ENCODE measurements around the gene RBMS1.

The RBMS1 gene

GRCh38 chr2:160261732-160262131 is 231.9 kb downstream of the RBMS1 start:
- Mint-ChIP-seq H3K36me3 (ENCODE audit: low read depth) (no peaks in the 10 kb centered on the region), H3K27me3 (peaks cover 6% of the 10 kb centered on the region), H3K4me3 (no peak overlapping the region), H3K27ac (no peak overlapping the region), H3K9me3 (peaks cover 7% of the 10 kb centered on the region), H3K4me1 (ENCODE audit: low read depth) (peaks cover 27% of the 10 kb centered on the region)

DNA sequence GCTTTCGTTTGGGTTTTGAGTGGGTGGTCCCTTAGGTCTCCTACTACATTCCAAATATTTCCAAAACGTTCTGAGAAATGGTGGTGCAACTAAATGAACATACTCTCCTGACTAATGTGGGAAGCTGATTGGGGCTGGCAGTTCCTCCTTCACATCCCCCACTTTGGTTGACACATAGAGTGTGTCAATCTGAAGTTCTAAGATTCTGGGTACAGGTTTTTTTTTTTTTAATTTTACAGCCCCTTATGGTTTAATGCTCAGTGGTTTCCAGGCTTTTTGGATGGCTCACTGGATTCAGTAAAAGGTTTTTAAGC is 235.2 kb downstream of the RBMS1 start:
- no peaks in the 10 kb centered on the region for H3K36me3 Mint-ChIP-seq (ENCODE audit: low read depth)
- H3K4me3 Mint-ChIP-seq, result no peak overlapping the region
- H3K9me3 Mint-ChIP-seq, result peaks cover 7% of the 10 kb centered on the region
- peaks cover 9% of the 10 kb centered on the region for H3K27me3 Mint-ChIP-seq
- H3K27ac Mint-ChIP-seq, result no peak overlapping the region
- H3K4me1 Mint-ChIP-seq (ENCODE audit: low read depth), result no peaks in the 10 kb centered on the region

DNA sequence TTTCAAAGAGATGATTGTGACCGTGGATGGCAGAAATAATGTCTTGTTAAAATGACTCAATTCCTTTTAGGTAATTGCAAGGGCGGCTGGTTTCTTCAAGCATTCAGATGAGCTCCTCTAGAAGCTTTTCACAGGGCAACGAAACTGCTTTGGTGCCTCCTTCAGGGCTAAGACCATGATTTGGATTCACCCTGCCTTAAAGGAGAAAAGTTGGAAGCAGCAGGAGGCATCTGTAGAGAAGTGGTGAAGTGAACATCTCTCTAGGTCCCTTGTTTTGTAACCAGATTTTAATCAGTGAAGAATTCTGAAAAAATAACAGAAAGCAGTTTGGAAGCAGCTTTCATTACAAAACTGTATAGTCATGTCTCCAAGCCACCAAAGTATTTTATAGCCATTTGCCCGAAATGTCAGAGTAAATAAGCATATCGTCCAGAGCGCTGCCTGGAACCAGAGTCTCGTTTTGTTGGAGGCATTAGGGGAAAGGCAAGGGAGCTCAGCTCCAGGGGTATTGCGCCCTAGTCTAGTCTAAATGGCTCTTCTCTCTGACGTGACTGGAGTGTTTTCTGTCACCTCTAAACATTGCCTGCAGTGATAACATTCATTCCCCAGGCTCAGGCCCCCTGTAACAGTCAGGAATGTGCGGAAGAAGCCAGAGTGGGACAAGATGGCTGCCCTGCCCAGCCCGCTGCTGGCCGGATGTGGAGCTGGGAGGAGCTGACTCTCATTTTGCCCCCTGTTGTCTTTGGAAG is 235.7 kb downstream of the RBMS1 start:
- Mint-ChIP-seq H3K4me1 (ENCODE audit: low read depth) (no peaks in the 10 kb centered on the region), H3K9me3 (peaks cover 7% of the 10 kb centered on the region), H3K27ac (no peak overlapping the region), H3K27me3 (peaks cover 7% of the 10 kb centered on the region), H3K4me3 (no peak overlapping the region), H3K36me3 (ENCODE audit: low read depth) (no peaks in the 10 kb centered on the region)

DNA sequence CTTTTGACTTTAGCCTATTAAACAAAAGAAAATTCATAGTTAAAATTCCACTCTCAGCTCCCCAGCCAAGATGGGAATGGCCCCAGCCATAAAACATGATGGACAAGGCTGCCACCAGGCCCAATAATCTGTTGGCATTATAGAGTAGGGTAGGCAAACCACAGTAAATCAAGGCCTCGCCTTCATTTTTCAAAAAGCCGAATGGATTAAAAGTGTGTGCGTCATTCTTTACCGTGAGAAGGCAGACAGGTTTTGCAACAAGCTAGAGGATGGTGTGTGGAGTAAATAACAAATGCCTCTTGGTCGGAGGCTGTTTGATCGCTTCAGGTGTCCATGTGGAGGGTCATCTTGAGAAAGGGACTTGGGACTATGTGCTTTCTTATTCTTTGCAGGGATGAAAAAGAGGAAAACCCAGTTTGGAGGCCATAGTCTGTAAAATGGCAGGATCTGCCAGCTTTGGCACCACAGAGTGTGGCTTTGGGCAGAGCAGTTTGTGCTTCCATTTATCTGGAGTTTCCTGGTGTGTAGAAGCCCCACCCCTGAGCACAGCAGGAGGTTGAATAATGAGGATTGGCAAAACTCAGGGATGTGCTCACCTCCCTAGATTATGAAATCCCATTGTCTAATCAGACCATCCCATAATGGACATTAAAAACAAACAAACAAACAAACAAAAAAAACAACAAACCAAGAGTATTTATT is 236.4 kb downstream of the RBMS1 start:
- Mint-ChIP-seq H3K36me3 (ENCODE audit: low read depth) (no peaks in the 10 kb centered on the region), H3K27me3 (peaks cover 10% of the 10 kb centered on the region), H3K27ac (no peak overlapping the region), H3K4me1 (ENCODE audit: low read depth) (no peaks in the 10 kb centered on the region), H3K9me3 (peaks cover 7% of the 10 kb centered on the region), H3K4me3 (no peak overlapping the region)

GRCh38 chr2:160256507-160256906 is 237.1 kb downstream of the RBMS1 start:
- H3K4me1 Mint-ChIP-seq (ENCODE audit: low read depth), result no peaks in the 10 kb centered on the region

DNA sequence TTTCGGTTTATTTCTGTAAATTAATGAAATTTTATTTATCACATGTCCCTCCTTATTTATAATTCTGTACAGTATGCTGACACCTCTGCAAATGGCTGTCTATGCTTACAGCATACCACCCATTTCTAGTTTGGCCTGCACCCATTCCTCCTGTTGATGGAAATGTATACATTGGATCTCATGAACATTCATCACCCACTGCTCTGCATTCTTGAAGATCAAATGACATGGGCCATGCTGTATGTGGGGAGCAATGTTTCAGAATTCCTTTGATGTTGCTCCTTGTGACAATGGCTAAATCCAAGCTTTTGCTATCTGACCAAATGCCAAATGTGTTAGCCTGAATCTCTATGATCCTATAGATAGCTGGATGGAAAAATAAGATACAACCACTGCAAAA is 238.2 kb downstream of the RBMS1 start:
- Mint-ChIP-seq H3K4me1 (ENCODE audit: low read depth) (no peaks in the 10 kb centered on the region), H3K9me3 (peaks cover 7% of the 10 kb centered on the region), H3K36me3 (ENCODE audit: low read depth) (no peaks in the 10 kb centered on the region), H3K4me3 (no peak overlapping the region), H3K27ac (no peak overlapping the region), H3K27me3 (peaks cover 13% of the 10 kb centered on the region)

More at GRCh38 chr2:160256507-160256906, 237.1 kb downstream of the RBMS1 start:
- Mint-ChIP-seq H3K36me3 (ENCODE audit: low read depth) (no peaks in the 10 kb centered on the region), H3K27ac (no peak overlapping the region), H3K9me3 (peaks cover 7% of the 10 kb centered on the region), H3K27me3 (peaks cover 13% of the 10 kb centered on the region), H3K4me3 (no peak overlapping the region)

DNA sequence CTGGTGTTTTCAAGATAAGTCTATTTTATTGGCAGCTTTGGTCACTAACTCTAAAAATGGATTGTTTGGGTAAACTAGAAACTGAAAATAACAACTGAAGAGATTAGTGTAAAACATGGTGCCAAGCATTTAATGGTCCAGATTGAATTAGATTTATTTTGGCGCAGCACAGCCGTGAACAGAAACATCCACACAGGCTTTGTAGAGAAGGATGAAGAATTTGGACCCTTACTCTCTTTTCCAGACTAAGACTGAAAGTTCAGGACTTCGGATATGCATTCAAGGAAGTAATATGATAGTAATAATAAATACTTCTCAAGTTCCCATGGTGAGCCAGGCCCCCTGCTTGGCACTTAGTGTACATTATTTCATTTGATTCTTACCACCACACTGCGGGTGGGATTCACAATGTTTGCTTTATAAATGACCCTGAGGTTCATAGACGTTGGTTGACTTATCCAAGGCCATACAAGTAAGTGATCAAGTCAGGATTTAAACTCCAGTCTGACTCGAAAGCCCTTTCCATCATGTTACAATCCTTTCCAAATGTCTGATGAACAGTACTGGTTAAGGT is 239.3 kb downstream of the RBMS1 start:
- Mint-ChIP-seq H3K27me3 (peaks cover 11% of the 10 kb centered on the region), H3K27ac (no peak overlapping the region), H3K9me3 (peaks cover under 1% of the 10 kb centered on the region), H3K4me1 (ENCODE audit: low read depth) (no peaks in the 10 kb centered on the region), H3K4me3 (no peak overlapping the region), H3K36me3 (ENCODE audit: low read depth) (no peaks in the 10 kb centered on the region)

GRCh38 chr2:160253440-160254188 is 240.0 kb downstream of the RBMS1 start:
- no peaks in the 10 kb centered on the region for H3K4me1 Mint-ChIP-seq (ENCODE audit: low read depth)
- no peak overlapping the region for H3K27ac Mint-ChIP-seq
- no peaks in the 10 kb centered on the region for H3K9me3 Mint-ChIP-seq
- no peak overlapping the region for H3K4me3 Mint-ChIP-seq
- peaks cover 10% of the 10 kb centered on the region for H3K27me3 Mint-ChIP-seq
- H3K36me3 Mint-ChIP-seq (ENCODE audit: low read depth), result no peaks in the 10 kb centered on the region

DNA sequence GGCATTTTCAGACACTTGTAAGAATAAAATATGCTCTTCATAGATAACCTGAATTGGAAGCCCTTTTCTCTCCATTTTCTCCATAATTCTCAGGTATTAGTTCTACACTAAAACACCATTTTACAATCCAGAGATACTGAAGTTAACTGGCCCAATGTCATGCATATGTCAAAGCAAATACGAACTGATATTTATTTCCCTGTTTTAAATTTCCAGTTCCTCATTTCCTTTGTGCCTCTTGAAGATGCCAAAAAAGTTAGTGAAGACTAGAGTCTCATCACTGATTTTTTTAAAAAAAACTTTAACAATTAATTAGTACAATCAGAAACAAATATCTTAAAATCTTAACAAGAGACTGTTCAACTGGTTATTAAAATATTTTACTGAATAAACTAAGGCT is 240.7 kb downstream of the RBMS1 start:
- H3K4me1 Mint-ChIP-seq (ENCODE audit: low read depth), result no peaks in the 10 kb centered on the region
- no peaks in the 10 kb centered on the region for H3K9me3 Mint-ChIP-seq
- no peak overlapping the region for H3K27ac Mint-ChIP-seq
- H3K36me3 Mint-ChIP-seq (ENCODE audit: low read depth), result no peaks in the 10 kb centered on the region
- peaks cover 10% of the 10 kb centered on the region for H3K27me3 Mint-ChIP-seq
- H3K4me3 Mint-ChIP-seq, result no peak overlapping the region

DNA sequence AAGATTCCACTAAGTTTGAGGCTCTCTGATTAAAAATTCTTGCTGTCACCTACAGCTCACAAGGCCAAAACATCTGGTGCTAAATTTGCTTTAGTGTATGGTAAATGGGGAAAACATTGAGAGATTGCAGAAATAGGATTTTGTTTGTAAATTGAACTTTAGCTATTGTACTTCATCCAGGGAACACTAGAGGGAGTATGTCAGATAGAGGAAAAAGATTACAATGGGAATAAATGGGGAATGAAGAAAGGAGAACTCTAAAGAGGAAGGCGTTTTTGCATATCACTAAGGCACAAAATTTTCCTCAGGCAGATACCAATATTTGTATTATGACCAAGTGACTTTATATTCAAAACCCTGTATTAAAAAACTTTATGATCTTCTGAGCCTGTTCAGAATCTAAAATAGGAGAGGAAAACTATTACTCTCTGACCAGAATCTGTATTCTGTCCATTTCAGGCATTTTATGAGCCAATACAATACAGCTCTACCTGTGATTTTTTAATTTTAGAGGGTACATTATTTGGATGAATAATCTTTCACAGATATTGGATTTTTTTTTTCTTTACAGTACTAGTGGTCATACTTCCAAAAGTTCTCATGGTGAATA is 241.2 kb downstream of the RBMS1 start:
- Mint-ChIP-seq H3K4me1 (ENCODE audit: low read depth) (no peaks in the 10 kb centered on the region), H3K36me3 (ENCODE audit: low read depth) (no peaks in the 10 kb centered on the region), H3K27ac (no peak overlapping the region), H3K4me3 (no peak overlapping the region), H3K9me3 (no peaks in the 10 kb centered on the region), H3K27me3 (peaks cover 10% of the 10 kb centered on the region)

GRCh38 chr2:160251569-160251968 is 242.0 kb downstream of the RBMS1 start:
- Mint-ChIP-seq H3K4me3 (no peak overlapping the region), H3K36me3 (ENCODE audit: low read depth) (no peaks in the 10 kb centered on the region), H3K9me3 (no peaks in the 10 kb centered on the region), H3K4me1 (ENCODE audit: low read depth) (no peaks in the 10 kb centered on the region), H3K27ac (no peak overlapping the region), H3K27me3 (peaks cover 10% of the 10 kb centered on the region)

DNA sequence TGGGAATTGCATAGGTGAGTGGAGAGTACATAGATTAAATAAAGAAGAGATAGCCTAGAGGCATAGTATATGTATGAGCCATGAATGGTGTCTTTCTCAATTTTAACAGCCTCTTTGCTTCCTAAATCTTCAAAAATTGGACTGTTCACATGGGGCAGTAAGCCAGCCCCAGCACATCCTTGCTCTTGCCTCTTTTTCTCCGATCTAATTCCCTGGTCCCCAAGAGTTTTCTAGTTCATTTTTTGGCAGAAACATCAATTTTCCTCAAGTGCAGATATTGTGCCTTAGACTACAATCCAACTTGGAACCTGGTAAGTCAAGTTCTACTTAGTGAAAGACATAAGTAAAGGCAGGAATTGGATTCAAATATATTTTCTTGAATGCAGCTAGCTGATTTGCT is 243.7 kb downstream of the RBMS1 start:
- Mint-ChIP-seq H3K27ac (no peak overlapping the region), H3K4me1 (ENCODE audit: low read depth) (no peaks in the 10 kb centered on the region), H3K9me3 (no peaks in the 10 kb centered on the region), H3K27me3 (peaks cover 10% of the 10 kb centered on the region), H3K4me3 (no peak overlapping the region), H3K36me3 (ENCODE audit: low read depth) (no peaks in the 10 kb centered on the region)

DNA sequence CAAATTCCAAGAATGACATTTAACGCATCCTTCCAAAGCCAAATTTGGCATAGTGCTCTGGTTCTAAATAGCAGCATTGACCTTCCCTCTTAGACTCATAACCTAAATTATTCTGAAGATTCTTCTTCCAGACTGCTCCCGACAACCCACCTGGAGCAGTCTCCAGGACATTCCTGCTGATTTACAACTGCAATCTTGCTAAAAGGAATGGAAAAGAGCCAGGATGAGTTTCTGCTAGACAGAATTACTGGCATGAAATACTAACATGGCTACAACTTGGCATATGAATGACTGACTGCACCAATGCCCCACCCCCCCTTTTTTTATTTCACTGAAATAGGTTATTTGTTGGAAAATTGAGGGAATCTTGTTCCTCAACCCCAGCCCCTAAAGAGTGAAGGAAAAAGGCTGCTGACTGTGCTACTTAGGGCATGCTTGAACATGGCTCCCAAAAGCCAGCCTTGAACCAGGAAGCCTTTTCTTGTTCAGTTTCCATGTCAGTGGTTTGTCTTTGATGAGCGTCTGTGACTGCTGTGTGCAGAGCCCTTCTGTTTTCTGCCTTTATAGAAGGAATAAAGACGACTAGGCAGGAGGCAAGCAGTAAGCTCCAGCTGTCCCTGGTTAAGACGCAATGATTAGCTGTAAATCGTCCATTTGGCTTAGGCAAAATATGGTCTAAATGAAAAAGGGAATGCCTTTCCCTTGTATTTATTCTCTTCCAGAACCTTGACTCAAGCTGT is 246.1 kb downstream of the RBMS1 start:
- Mint-ChIP-seq H3K36me3 (ENCODE audit: low read depth) (no peaks in the 10 kb centered on the region), H3K27me3 (peaks cover 6% of the 10 kb centered on the region)

DNA sequence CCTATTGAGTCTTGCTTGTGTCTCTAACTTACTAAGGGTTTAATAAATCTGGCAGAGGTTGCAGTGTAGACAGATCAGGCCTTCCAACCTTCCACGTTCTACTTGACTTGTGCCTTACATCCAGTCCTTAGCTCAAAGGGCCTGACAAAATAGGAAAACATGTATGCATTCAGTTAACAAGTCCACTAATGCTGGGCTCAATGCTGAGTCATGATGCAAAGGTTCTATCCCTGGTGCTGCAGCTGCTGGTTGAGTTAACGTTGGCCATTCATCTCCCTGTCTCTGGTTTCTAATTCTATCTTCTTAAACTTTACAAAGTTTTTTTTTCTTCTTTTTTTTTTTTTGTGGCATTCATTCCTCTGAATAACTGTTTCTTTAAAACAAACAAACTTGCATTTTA is 247.3 kb downstream of the RBMS1 start:
- H3K9me3 Mint-ChIP-seq, result no peaks in the 10 kb centered on the region
- no peaks in the 10 kb centered on the region for H3K27me3 Mint-ChIP-seq
- no peaks in the 10 kb centered on the region for H3K36me3 Mint-ChIP-seq (ENCODE audit: low read depth)
- H3K27ac Mint-ChIP-seq, result no peak overlapping the region
- no peaks in the 10 kb centered on the region for H3K4me1 Mint-ChIP-seq (ENCODE audit: low read depth)
- H3K4me3 Mint-ChIP-seq, result no peak overlapping the region

More for the DNA sequence above, 246.1 kb downstream of the RBMS1 start:
- no peak overlapping the region for H3K27ac Mint-ChIP-seq
- no peak overlapping the region for H3K4me3 Mint-ChIP-seq
- H3K9me3 Mint-ChIP-seq, result no peaks in the 10 kb centered on the region
- no peaks in the 10 kb centered on the region for H3K4me1 Mint-ChIP-seq (ENCODE audit: low read depth)

Measured in stimulated activated naive CD8-positive, alpha-beta T cell treated with anti-CD3 and anti-CD28 coated beads, Interleukin-15, Interleukin-2, amounts not matched to agents 100 ng/mL and 50 ng/mL, for 24 hours (primary cell).